MG63 (cell line): Measurements from ENCODE around the gene LRFN3. TPM values are rescaled to one million over a fixed set of nuclear protein-coding genes. Genes with fewer than 3 reads are reported as not detected.

Experiments used
- DNase-seq: peaks from one replicate; pipeline ENCODE4 v3.0.0-alpha.2; 2020
- H3K27me3 ChIP-seq: fragments of 250-450 bp; sonication (Bioruptor Pico); 2 replicates; pipeline ENCODE4 v1.5.1; 2020; ENCODE audit warnings: mild to moderate bottlenecking, moderate library complexity
- H3K36me3 ChIP-seq: fragments of 250-450 bp; sonication (Bioruptor Pico); 2 replicates; pipeline ENCODE4 v1.5.1; 2020; ENCODE audit warnings: mild to moderate bottlenecking, moderate library complexity
- H3K4me3 ChIP-seq: fragments of 250-450 bp; sonication (Bioruptor Pico); 2 replicates; pipeline ENCODE4 v1.5.1; 2020; ENCODE audit warnings: mild to moderate bottlenecking, moderate library complexity
- H3K9me3 ChIP-seq: fragments of 250-450 bp; sonication (Bioruptor Pico); 2 replicates; pipeline ENCODE4 v1.5.1; 2020; ENCODE audit warnings: mild to moderate bottlenecking, moderate library complexity
- total RNA-seq: library from RNA; depleted of rRNA; stranded (reverse); fragments of >200 nt; shearing (Covaris generic); gene quantifications from 2 replicates; pipeline ENCODE4 v1.2.3, GENCODE V29; 2014; ENCODE audit warnings: low replicate concordance

LRFN3 gene
- total RNA-seq, 1 experiment from 2014 or later, result 2.9 TPM

- no peaks in the 10 kb centered on the region for H3K36me3 ChIP-seq
- DNase-seq, result no peak
- peaks cover 13% of the 10 kb centered on the region for H3K27me3 ChIP-seq
- H3K9me3 ChIP-seq, result peaks cover 8% of the 10 kb centered on the region; the same call in 1 of the 2 replicates
- no peak overlapping the region for H3K4me3 ChIP-seq
These were observed 7.7 kb upstream of the LRFN3 start for GRCh38 chr19:35928507-35928906.

- H3K9me3 ChIP-seq, result peaks cover 8% of the 10 kb centered on the region; the same call in 1 of the 2 replicates
- H3K36me3 ChIP-seq, result no peaks in the 10 kb centered on the region
- no peak for DNase-seq
- no peak overlapping the region for H3K4me3 ChIP-seq
- peaks cover 10% of the 10 kb centered on the region for H3K27me3 ChIP-seq
These were observed 6.3 kb upstream of the LRFN3 start for GRCh38 chr19:35929876-35930275.

GRCh38 chr19:35931161-35931873, 4.9 kb upstream of the LRFN3 start:
- Histone ChIP-seq H3K27me3 (peaks cover 13% of the 10 kb centered on the region), H3K9me3 (no peaks in the 10 kb centered on the region), H3K36me3 (no peaks in the 10 kb centered on the region), H3K4me3 (peak overlapping the region; percentile 21)
- DNase-seq, result peak; percentile 99

- H3K27me3 ChIP-seq, result peaks cover 13% of the 10 kb centered on the region
- DNase-seq, result no peak
These were observed 4.3 kb upstream of the LRFN3 start for GRCh38 chr19:35931874-35932202.

GRCh38 chr19:35932291-35932936, 3.8 kb upstream of the LRFN3 start:
- no peaks in the 10 kb centered on the region for H3K36me3 ChIP-seq
- H3K27me3 ChIP-seq, result peaks cover 11% of the 10 kb centered on the region
- H3K4me3 ChIP-seq, result no peak overlapping the region
- no peaks in the 10 kb centered on the region for H3K9me3 ChIP-seq
- no peak for DNase-seq

More at GRCh38 chr19:35931874-35932202, 4.3 kb upstream of the LRFN3 start:
- H3K4me3 ChIP-seq, result no peak overlapping the region
- no peaks in the 10 kb centered on the region for H3K36me3 ChIP-seq
- no peaks in the 10 kb centered on the region for H3K9me3 ChIP-seq

GRCh38 chr19:35936738-35937268, 629 bp downstream of the LRFN3 start:
- Histone ChIP-seq H3K27me3 (peaks cover 3% of the 10 kb centered on the region; the same call in 1 of the 2 replicates), H3K9me3 (no peaks in the 10 kb centered on the region), H3K36me3 (no peaks in the 10 kb centered on the region), H3K4me3 (peak overlapping the region; percentile 59)
- no peak for DNase-seq

GRCh38 chr19:35937345-35938281, 1.4 kb downstream of the LRFN3 start:
- no peaks in the 10 kb centered on the region for H3K9me3 ChIP-seq
- H3K36me3 ChIP-seq, result no peaks in the 10 kb centered on the region
- peak overlapping the region; percentile 59 for H3K4me3 ChIP-seq
- H3K27me3 ChIP-seq, result peaks cover 3% of the 10 kb centered on the region; the same call in 1 of the 2 replicates
- DNase-seq, result no peak

GRCh38 chr19:35938282-35939224, 2.4 kb downstream of the LRFN3 start:
- H3K27me3 ChIP-seq, result peaks cover 3% of the 10 kb centered on the region; the same call in 1 of the 2 replicates

GRCh38 chr19:35939307-35940077, 3.3 kb downstream of the LRFN3 start:
- peaks cover 3% of the 10 kb centered on the region; the same call in 1 of the 2 replicates for H3K27me3 ChIP-seq
- H3K9me3 ChIP-seq, result no peaks in the 10 kb centered on the region
- H3K36me3 ChIP-seq, result no peaks in the 10 kb centered on the region
- no peak overlapping the region for H3K4me3 ChIP-seq
- no peak for DNase-seq

More at GRCh38 chr19:35938282-35939224, 2.4 kb downstream of the LRFN3 start:
- no peak for DNase-seq
- Histone ChIP-seq H3K36me3 (no peaks in the 10 kb centered on the region), H3K4me3 (no peak overlapping the region), H3K9me3 (no peaks in the 10 kb centered on the region)

GRCh38 chr19:35940078-35940775, 4.1 kb downstream of the LRFN3 start:
- DNase-seq, result no peak
- Histone ChIP-seq H3K27me3 (peaks cover 3% of the 10 kb centered on the region; the same call in 1 of the 2 replicates), H3K9me3 (no peaks in the 10 kb centered on the region), H3K4me3 (no peak overlapping the region), H3K36me3 (no peaks in the 10 kb centered on the region)

GRCh38 chr19:35940839-35941238, 4.7 kb downstream of the LRFN3 start:
- H3K36me3 ChIP-seq, result no peaks in the 10 kb centered on the region
- H3K4me3 ChIP-seq, result no peak overlapping the region
- DNase-seq, result no peak
- H3K9me3 ChIP-seq, result no peaks in the 10 kb centered on the region
- H3K27me3 ChIP-seq, result no peaks in the 10 kb centered on the region

GRCh38 chr19:35942235-35942634, 6.1 kb downstream of the LRFN3 start:
- no peak for DNase-seq

GRCh38 chr19:35943321-35944301, 7.4 kb downstream of the LRFN3 start:
- H3K9me3 ChIP-seq, result no peaks in the 10 kb centered on the region
- H3K27me3 ChIP-seq, result no peaks in the 10 kb centered on the region
- no peak overlapping the region for H3K4me3 ChIP-seq
- no peaks in the 10 kb centered on the region for H3K36me3 ChIP-seq
- DNase-seq, result no peak

More at GRCh38 chr19:35942235-35942634, 6.1 kb downstream of the LRFN3 start:
- no peak overlapping the region for H3K4me3 ChIP-seq
- H3K36me3 ChIP-seq, result no peaks in the 10 kb centered on the region
- no peaks in the 10 kb centered on the region for H3K9me3 ChIP-seq
- no peaks in the 10 kb centered on the region for H3K27me3 ChIP-seq
